ENCODE data around the gene HMCN2.

DNA sequence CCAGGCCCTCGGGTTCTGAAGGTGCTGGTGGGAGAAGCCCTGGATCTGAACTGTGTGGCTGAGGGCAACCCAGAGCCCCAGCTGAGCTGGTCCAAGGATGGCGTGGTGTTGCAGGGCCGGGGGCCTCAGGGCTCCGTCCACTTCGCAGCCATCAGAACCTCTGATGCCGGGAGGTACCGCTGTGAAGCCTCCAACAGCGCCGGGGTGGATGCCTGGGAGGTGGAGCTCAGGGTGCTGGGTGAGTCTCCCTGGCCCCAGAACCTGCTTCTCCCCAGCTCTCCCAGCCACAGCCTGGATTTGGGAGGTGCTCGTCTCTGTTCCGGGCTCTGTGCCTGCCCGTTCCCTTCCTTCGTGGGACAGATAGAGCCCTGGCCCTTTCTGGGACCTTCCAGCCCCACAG is 75.6 kb downstream of the HMCN2 start:
- TF ChIP-seq POLR2A (IDR thresholded peaks at IDR 0.05) (no peak), EP300 (IDR thresholded peaks at IDR 0.05) (no peak)
- TF ChIP-seq, protein P1, sequence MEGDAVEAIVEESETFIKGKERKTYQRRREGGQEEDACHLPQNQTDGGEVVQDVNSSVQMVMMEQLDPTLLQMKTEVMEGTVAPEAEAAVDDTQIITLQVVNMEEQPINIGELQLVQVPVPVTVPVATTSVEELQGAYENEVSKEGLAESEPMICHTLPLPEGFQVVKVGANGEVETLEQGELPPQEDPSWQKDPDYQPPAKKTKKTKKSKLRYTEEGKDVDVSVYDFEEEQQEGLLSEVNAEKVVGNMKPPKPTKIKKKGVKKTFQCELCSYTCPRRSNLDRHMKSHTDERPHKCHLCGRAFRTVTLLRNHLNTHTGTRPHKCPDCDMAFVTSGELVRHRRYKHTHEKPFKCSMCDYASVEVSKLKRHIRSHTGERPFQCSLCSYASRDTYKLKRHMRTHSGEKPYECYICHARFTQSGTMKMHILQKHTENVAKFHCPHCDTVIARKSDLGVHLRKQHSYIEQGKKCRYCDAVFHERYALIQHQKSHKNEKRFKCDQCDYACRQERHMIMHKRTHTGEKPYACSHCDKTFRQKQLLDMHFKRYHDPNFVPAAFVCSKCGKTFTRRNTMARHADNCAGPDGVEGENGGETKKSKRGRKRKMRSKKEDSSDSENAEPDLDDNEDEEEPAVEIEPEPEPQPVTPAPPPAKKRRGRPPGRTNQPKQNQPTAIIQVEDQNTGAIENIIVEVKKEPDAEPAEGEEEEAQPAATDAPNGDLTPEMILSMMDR (IDR thresholded peaks at IDR 0.05): no peak

Data from upper lobe of left lung (tissue), 4 donors.